HG02642 (cell line): ENCODE results near the gene CYB561.

ENCODE experiments used
- ATAC-seq: cut with Tn5 transposase; IDR thresholded peaks from one replicate; pipeline ENCODE4 v1.9.1; 2021; ENCODE audit warnings: mild to moderate bottlenecking; ENCODE audit not compliant: unreplicated experiment, poor library complexity

Gene CYB561

DNA sequence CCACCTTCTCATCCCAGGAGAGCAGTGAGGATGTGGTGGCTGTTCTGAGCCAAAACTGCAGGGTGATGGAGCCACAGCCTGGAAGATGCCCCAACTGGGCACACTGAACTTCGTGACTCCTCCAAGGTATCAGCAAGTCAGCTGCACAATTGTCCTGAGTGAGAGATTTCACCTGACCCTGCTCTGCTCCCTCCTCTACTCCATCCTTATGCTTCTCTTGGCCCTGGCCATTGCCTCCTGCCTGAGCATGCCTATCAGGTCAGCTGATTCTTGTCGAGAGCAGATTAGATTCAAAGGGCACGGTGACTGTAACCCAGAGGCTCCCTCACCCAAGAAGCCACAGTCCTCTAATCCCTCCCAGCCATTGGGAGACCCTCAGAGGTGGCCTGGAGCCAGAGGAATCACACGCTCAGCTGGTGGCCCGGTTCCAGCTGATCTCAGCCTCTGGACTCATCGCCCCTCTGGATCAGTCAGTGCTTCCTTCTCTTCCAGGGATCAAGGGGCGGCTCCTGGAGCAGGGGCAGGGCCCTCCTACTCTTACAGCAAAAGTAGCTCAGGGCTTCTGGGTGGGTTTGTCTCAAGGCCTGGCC, 7.0 kb upstream of the CYB561 start:
- no peak for ATAC-seq

GRCh38 chr17:63452046-63452961, 6.2 kb upstream of the CYB561 start:
- no peak for ATAC-seq

DNA sequence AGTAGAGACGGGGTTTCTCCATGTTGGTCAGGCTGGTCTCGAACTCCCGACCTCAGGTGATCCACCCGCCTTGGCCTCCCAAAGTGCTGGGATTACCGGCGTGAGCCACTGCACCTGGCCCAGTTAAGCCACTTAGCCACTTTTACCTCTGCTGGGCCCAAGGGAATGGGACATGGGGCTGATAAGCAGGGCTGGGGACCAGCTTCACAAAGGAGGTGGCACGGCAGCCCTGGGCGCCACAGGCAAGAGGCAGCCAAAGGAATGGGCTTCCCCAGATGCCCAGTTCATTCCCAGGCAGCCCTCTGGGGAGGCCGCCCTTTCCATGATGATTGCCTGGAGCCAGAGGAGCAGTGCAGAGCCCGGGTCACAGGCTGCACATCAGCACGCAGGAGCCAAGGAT, 5.0 kb upstream of the CYB561 start:
- no peak for ATAC-seq

GRCh38 chr17:63450551-63450950, 4.4 kb upstream of the CYB561 start:
- ATAC-seq, result no peak

DNA sequence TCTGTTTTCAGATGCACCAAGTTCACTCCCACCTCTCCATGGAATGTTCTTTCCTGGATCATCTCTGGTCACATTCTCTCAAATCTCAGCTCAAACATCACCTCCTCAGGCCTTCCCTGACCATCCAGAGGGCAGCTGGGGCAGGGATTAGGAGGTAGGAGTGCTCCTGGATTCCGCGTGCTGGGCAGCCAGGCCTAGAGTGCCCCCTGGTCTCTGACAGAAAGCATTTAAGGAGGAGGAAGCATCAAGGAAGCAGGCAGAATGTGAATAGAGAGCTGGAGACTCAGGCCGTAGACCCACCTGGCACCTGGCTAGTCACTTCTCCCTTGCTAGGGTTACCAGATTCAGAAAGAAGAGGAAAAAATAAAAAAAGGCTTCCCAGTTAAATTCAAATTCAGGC, 2.5 kb upstream of the CYB561 start:
- ATAC-seq, result no peak

DNA sequence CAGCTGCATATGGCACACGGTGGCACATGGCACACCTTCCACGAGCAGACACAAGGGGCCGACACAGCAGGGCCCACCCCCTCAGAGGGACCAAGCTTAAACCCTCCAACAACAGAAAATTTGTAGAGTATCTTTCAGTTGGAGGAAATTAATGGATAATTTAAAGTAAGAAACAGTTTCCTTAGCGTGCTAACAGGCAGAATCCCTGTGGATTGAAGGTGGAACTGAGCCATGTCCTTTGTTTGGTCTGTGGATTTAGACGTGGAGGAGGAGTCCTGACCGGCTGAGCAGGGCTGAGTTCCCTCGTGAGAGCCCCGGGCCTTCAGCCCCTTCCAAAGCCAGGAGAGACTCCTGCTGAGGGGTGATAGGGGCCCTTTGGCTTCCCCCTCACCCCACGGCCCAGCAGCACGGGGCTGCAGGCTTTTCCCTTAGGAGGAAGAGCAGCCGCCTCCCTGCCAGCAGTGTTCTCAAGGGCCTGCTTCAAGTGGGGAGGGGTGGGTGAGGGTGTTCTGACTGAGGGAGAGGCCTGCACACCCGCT, 1.4 kb upstream of the CYB561 start:
- no peak for ATAC-seq

- peak; percentile 27 for ATAC-seq
These were observed 806 bp upstream of the CYB561 start for GRCh38 chr17:63446753-63447470.

DNA sequence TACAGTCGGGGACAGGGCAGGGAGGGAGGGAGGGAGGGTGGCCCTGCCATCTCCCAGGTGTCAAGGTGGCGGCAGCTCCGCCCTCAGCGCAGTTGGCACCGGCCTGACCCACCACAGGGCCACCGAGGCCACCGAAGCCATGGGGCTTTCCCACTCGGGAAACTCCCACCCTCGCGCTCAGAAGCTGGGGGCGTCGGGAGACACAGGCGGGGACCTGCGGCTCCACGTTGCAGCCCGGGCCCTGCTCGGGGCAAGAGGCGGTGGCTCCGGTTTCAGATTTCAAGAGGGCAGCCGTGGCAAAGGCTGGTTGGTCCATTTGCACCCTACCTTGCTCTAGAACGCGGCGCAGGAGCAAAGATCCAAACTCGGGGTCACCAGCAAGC, 544 bp downstream of the CYB561 start:
- peak; percentile 29 for ATAC-seq

DNA sequence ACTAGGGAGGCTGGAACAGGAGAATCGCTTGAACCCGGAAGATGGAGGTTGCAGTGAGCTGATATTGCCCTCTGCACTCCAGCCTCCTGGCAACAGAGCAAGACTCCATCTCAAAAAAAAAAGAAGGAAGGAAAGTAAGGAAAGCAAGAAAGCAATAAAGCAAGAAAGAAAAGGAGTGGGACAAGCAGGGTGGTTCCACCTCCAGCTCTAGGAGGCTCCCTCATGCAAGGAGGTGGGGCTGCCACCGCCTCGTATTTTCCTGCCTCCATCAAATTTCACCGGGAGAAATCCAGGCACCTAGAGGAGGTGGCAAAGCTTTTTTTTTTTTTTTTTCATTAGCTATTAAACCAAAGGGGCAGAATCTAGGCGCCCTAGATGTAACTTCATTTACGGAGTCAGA, 1.0 kb downstream of the CYB561 start:
- ATAC-seq, result no peak

DNA sequence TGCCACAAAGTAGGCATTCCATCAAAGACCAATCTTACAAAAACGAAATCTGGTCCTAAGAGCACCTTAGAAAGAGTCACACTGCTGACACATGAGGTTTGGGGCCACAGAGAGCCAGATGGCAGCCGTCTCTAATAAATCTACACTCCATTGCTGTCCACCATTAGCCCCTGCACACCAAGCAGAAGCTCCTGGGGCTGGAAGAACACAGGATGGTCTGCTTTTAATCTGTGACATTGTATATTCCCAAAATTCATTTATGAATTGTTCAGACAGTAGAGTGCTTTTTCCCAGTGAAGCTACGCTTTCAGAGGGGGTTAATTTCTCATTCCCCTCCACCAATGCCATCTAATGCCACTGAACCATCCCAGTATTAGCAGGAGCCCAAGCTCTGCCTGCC, 1.6 kb downstream of the CYB561 start:
- ATAC-seq, result no peak

- no peak for ATAC-seq
These were observed 3.1 kb downstream of the CYB561 start for GRCh38 chr17:63443053-63443452.

GRCh38 chr17:63442549-63443035, 3.5 kb downstream of the CYB561 start:
- ATAC-seq, result no peak

GRCh38 chr17:63442074-63442473, 4.0 kb downstream of the CYB561 start:
- ATAC-seq, result no peak

DNA sequence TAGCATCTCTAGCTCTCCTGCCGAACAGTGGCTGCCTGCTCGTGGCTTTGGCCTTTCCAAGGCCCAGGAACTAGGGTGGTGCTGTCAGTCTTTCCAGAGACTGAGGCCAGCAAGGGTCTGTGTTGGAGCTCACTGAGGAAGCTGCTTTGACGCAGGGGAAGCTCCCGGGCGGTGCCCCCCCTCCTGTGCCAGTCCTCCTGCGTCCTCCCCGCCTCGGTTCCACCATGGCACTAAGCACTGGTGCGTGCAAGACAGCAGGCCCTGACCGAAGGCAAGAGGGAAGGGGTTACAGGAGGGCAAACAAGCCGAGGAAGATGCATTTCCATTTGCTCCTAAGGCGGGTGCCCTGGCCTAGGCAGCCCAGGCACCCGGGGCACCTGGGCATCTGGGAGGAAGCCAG, 4.5 kb downstream of the CYB561 start:
- ATAC-seq, result no peak

DNA sequence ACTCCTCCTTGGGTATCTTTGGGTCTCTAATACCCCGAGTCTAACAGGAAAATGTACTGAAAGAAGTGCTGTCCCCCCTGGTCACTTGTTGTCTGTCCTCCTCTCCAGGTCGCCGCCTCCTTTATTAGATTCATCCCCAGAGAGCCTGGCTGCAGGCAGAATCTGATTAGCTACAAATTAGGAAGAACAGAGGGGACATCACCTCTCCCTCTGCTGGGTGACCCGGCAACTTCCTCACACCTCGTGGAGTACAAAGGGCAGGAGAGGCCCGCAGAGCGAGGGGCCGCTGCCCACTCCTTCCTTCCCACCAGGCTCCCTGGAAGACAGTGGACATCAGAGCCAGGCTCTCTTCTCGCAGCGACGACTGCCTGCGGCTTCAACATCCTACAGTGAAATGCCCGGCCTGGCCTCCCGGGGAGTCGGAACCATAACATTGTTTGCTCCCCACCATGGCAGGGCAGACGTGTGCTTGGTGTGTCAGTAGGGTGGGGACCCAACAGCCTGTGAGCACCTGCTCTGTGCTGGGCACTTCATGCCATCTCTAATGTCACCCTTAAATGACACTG, 5.3 kb downstream of the CYB561 start:
- ATAC-seq, result no peak

DNA sequence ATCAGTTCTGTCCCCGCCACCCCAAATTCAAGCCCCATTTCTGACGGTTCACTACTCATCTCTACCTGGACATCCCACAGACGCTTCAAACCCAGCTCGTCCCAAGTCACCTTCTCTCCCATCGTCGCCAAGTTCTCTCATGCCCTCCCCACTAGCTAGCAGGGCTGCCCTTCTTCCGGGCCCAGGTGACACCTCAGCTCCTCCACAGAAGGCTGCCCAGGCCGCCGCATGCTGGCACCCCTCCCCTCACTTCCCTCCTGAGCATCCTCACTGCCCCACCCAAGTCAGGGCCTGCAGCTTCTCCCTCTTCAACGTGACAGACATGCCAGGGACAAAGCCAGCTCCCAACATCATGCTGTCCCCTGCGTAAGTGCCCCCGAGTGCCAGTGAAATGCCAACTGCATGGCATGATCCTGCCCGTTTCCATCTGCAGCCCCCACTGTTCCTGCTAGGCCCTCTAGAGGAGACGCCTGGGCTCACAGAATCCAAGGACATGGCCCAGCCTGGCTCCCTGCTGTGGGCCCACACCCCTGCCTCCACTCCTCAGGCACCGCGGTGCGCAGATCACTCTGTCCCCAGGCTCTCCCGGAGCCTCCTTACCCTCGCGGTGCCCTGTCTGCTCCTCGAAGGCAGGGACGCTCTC, 5.9 kb downstream of the CYB561 start:
- ATAC-seq, result no peak

GRCh38 chr17:63439687-63440086, 6.4 kb downstream of the CYB561 start:
- no peak for ATAC-seq

- ATAC-seq, result no peak
These were observed 7.7 kb downstream of the CYB561 start for GRCh38 chr17:63438092-63439051.
